PFSK-1 (cell line): ENCODE data around the gene SEZ6.

Source experiments
- FOXP2 ChIP-seq: optimal IDR thresholded peaks from 2 replicates; pipeline ENCODE3; 2011; ENCODE audit warnings: borderline replicate concordance, control low read depth, inconsistent platforms; ENCODE audit not compliant: insufficient read depth; ENCODE audit errors: extremely low read length, extremely low read depth
- POLR2AphosphoS5 ChIP-seq: IDR thresholded peaks from 2 replicates; pipeline ENCODE4 v1.6.1; 2012; ENCODE audit warnings: low read depth, mild to moderate bottlenecking, control low read depth, low read length, moderate library complexity
- SIN3A ChIP-seq: IDR thresholded peaks from 2 replicates; pipeline ENCODE4 v1.6.1; 2012; ENCODE audit warnings: mild to moderate bottlenecking, low read length, moderate library complexity, borderline replicate concordance; ENCODE audit not compliant: insufficient read depth
- TAF1 ChIP-seq: IDR thresholded peaks from 2 replicates; pipeline ENCODE4 v1.6.1; 2012; ENCODE audit warnings: low read length, control low read depth, borderline replicate concordance; ENCODE audit not compliant: insufficient read depth
- TF ChIP-seq, protein P1 (sequence below), 2 experiments: IDR thresholded peaks; 2 replicates each; pipeline versions ENCODE4 v1.6.1 to v1.8.0; 2011 to 2012; ENCODE audit warnings: low read depth in 2 of 2, low read length in 2 of 2, control low read depth in 1 of 2, inconsistent platforms in 1 of 2, mild to moderate bottlenecking in 1 of 2, moderate library complexity in 1 of 2; ENCODE audit not compliant: insufficient read depth in 1 of 2

Gene SEZ6

DNA sequence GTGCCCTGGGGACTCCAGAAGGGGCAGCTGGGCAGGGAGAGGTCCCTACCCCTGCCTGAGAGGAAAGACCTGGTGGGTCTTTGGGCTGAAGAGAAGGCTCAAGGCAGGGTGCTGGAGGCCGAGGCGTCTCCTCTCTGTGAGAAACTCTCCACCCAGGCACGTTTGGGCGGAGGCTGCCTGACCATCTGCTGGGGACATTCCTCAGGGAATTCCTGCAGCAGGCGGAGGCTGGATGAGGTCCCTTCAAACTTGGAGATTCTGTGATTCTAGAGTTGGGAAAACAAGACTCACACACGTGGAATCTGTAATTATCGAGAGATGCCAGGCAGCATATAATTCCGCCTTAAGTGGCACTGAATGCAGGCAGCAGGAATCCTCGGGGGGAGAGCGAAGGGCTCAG, 33.4 kb downstream of the SEZ6 start:
- TF ChIP-seq FOXP2 (no peak), TAF1 (no peak), POLR2AphosphoS5 (no peak), SIN3A (no peak)
- TF ChIP-seq, protein P1, sequence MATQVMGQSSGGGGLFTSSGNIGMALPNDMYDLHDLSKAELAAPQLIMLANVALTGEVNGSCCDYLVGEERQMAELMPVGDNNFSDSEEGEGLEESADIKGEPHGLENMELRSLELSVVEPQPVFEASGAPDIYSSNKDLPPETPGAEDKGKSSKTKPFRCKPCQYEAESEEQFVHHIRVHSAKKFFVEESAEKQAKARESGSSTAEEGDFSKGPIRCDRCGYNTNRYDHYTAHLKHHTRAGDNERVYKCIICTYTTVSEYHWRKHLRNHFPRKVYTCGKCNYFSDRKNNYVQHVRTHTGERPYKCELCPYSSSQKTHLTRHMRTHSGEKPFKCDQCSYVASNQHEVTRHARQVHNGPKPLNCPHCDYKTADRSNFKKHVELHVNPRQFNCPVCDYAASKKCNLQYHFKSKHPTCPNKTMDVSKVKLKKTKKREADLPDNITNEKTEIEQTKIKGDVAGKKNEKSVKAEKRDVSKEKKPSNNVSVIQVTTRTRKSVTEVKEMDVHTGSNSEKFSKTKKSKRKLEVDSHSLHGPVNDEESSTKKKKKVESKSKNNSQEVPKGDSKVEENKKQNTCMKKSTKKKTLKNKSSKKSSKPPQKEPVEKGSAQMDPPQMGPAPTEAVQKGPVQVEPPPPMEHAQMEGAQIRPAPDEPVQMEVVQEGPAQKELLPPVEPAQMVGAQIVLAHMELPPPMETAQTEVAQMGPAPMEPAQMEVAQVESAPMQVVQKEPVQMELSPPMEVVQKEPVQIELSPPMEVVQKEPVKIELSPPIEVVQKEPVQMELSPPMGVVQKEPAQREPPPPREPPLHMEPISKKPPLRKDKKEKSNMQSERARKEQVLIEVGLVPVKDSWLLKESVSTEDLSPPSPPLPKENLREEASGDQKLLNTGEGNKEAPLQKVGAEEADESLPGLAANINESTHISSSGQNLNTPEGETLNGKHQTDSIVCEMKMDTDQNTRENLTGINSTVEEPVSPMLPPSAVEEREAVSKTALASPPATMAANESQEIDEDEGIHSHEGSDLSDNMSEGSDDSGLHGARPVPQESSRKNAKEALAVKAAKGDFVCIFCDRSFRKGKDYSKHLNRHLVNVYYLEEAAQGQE (IDR thresholded peaks at IDR 0.05; ENCODE audit: insufficient read depth in 1 of 2, low read depth in 2 of 2, low read length in 2 of 2), result no peak

DNA sequence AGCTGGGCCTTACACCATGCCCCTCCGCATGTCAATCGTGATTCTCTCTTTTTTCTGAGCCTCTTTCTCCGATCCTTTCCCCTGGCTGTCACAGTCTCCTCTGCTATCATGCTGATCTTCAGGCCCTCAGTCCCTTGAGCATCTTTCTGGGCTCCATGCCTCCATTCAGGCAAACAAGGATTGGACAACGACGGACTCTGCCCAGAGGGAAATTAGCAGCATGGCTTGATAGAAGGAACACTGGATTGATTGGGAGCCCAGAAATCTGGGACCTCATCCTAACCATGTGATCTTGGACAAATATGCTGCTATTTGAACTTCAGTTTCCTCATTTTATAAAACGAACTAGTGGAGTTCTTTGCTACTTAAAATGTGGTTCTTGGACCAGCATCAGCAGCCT, 35.0 kb downstream of the SEZ6 start:
- TF ChIP-seq SIN3A (no peak), TAF1 (no peak), POLR2AphosphoS5 (no peak), FOXP2 (no peak)
- TF ChIP-seq, protein P1 (IDR thresholded peaks at IDR 0.05; ENCODE audit: insufficient read depth in 1 of 2, low read depth in 2 of 2, low read length in 2 of 2), result no peak

DNA sequence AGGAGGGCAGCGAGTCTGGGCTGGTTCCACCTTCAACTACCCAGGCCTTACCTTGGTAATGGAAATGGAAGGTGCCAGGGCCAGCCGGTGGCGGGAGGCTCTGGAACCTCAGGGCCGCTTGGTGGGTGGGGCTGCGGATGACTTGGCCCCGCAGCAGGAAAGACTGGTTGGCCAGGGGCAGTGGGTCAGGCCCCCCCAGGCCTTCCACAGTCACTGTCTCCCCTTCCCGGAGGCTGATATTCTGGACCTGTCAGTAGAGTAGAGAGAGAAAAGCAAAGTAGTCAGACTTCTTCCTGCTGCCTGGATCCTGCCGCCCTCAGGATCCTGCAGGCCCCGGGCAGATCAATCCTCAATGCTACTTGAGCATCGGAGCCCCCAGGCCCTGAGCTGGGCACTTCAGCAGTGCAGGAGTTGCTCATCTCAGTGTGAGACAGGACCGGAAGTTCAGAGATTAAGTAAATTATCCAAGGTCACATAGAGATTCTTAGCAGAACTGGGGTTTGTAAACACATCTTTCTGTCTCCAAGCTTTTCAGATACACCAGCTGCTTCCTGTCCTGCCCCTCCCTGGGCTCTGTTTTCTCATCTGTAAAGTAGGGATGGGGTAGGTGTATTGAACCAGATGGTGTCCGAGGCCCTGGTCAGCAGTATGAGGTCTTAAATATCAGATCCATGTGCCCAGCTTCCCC, 36.0 kb downstream of the SEZ6 start:
- TF ChIP-seq FOXP2 (no peak), SIN3A (no peak), POLR2AphosphoS5 (no peak), TAF1 (no peak)
- TF ChIP-seq, protein P1 (IDR thresholded peaks at IDR 0.05; ENCODE audit: insufficient read depth in 1 of 2, low read depth in 2 of 2, low read length in 2 of 2), result no peak

DNA sequence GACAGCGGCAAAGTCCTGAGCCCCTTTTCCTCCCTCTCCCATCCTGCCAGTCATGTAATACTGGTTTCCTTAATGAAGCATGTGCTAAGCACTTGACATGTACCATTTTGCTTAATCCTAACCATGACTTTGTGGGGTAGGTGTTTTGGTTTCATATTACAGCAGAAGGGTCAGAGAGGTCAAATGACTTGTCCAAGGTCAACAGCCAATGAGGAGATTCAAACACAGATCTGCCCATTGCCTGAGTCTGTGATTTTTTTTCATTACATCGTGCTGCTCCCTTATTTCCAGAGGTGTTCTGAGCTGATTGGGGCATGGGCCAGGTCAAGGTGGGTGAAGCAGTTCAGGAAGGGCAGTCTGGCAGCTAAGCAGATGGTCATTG, 36.9 kb downstream of the SEZ6 start:
- TF ChIP-seq, protein P1 (IDR thresholded peaks at IDR 0.05; ENCODE audit: insufficient read depth in 1 of 2, low read depth in 2 of 2, low read length in 2 of 2), result no peak
- TF ChIP-seq TAF1 (no peak), SIN3A (no peak), FOXP2 (no peak), POLR2AphosphoS5 (no peak)
